D721Med (cell line): ENCODE results near the gene FASTKD3.

Experiments used
- DNase-seq: peaks from one replicate; pipeline ENCODE4 v3.0.0; 2011; ENCODE audit warnings: low spot score; ENCODE audit not compliant: insufficient read length
- FAIRE-seq: peaks from 2 replicates; lab custom pipeline; 2011; peaks lifted over from hg19 to GRCh38; lab: Jason Lieb, UNC
- CTCF ChIP-seq: IDR thresholded peaks from 2 replicates; pipeline ENCODE4 v1.5.1; 2012; ENCODE audit warnings: mild to moderate bottlenecking, control low read depth; ENCODE audit not compliant: insufficient read depth; ENCODE audit errors: missing control alignments

FASTKD3 gene

GRCh38 chr5:7878381-7878873 is 9.6 kb upstream of the FASTKD3 start:
- FAIRE-seq: no peak
- no peak for TF ChIP-seq CTCF
- DNase-seq: no peak

GRCh38 chr5:7877851-7878250 is 9.0 kb upstream of the FASTKD3 start:
- FAIRE-seq (no peak), DNase-seq (no peak)
- no peak for TF ChIP-seq CTCF

GRCh38 chr5:7876867-7877266 is 8.0 kb upstream of the FASTKD3 start:
- no peak for DNase-seq

GRCh38 chr5:7875151-7875550 is 6.3 kb upstream of the FASTKD3 start:
- DNase-seq: no peak
- no peak for TF ChIP-seq CTCF
- FAIRE-seq: no peak

More at GRCh38 chr5:7876867-7877266, 8.0 kb upstream of the FASTKD3 start:
- FAIRE-seq: no peak
- TF ChIP-seq CTCF: no peak

GRCh38 chr5:7874639-7875038 is 5.8 kb upstream of the FASTKD3 start:
- no peak for FAIRE-seq
- no peak for TF ChIP-seq CTCF
- DNase-seq: no peak

- TF ChIP-seq CTCF: no peak
- DNase-seq: no peak
- FAIRE-seq: no peak
These were observed 4.4 kb upstream of the FASTKD3 start for GRCh38 chr5:7873216-7873615.

GRCh38 chr5:7872517-7873130 is 3.8 kb upstream of the FASTKD3 start:
- FAIRE-seq: no peak
- TF ChIP-seq CTCF: no peak
- DNase-seq: no peak
